DND-41 (cell line): ENCODE results near the gene RFTN1.

Source experiments
- ATAC-seq: fragments of 200-7000 bp; cut with Tn5 transposase; 3 replicates; pipeline ENCODE4 v1.9.1; 2021; ENCODE audit warnings: low read depth; ENCODE audit not compliant: insufficient read depth
- DNase-seq: peaks from one replicate; pipeline ENCODE4 v3.0.0-alpha.2; 2020
- H2AFZ ChIP-seq: 2 replicates; pipeline ENCODE4 v1.6.0; 2012; ENCODE audit warnings: low read depth, low read length
- H3K27ac ChIP-seq: 2 replicates; pipeline ENCODE4 v1.5.1; 2012; ENCODE audit warnings: low read length, inconsistent platforms
- H3K27me3 ChIP-seq: fragments of 200-600 bp; sonication (generic); 2 replicates; pipeline ENCODE4 v1.6.0; 2012; ENCODE audit warnings: low read length, mild to moderate bottlenecking, inconsistent platforms; ENCODE audit not compliant: insufficient read depth, poor library complexity
- H3K36me3 ChIP-seq: 2 replicates; pipeline ENCODE4 v1.5.1; 2012; ENCODE audit warnings: low read length, inconsistent platforms; ENCODE audit not compliant: insufficient read depth
- H3K4me1 ChIP-seq: 2 replicates; pipeline ENCODE4 v1.5.1; 2012; ENCODE audit warnings: mild to moderate bottlenecking, low read length; ENCODE audit not compliant: insufficient read depth
- H3K4me2 ChIP-seq: 2 replicates; pipeline ENCODE4 v1.6.0; 2012; ENCODE audit warnings: mild to moderate bottlenecking, moderate library complexity, low read length, inconsistent platforms; ENCODE audit not compliant: insufficient read depth
- H3K4me3 ChIP-seq, 2 experiments: fragments of 200-600 bp in 1 of 2; shearing (Covaris generic) in 1 of 2; 2 replicates each; pipeline ENCODE4 v1.5.1; 2012 to 2016; ENCODE audit warnings: inconsistent platforms in 2 of 2, low read length in 2 of 2, mild to moderate bottlenecking in 2 of 2, low read depth in 1 of 2, moderate library complexity in 1 of 2
- H3K79me2 ChIP-seq: 2 replicates; pipeline ENCODE4 v1.6.0; 2012; ENCODE audit warnings: low read length, inconsistent platforms; ENCODE audit not compliant: insufficient read depth
- H3K9ac ChIP-seq: 2 replicates; pipeline ENCODE4 v1.6.0; 2012; ENCODE audit warnings: low read depth, mild to moderate bottlenecking, inconsistent platforms, low read length, moderate library complexity
- H3K9me3 ChIP-seq: 2 replicates; pipeline ENCODE4 v1.5.1; 2012; ENCODE audit warnings: low read length, moderate library complexity, mild to moderate bottlenecking, inconsistent platforms; ENCODE audit not compliant: insufficient read depth, severe bottlenecking
- H4K20me1 ChIP-seq: 2 replicates; pipeline ENCODE4 v1.6.0; 2012; ENCODE audit warnings: low read length; ENCODE audit not compliant: insufficient read depth
- CTCF ChIP-seq: IDR thresholded peaks from 2 replicates; pipeline ENCODE4 v1.5.1; 2012; ENCODE audit warnings: borderline replicate concordance, low read length, moderate library complexity, mild to moderate bottlenecking; ENCODE audit not compliant: poor library complexity, severe bottlenecking; ENCODE audit errors: extremely low read depth
- EZH2 ChIP-seq: IDR thresholded peaks from 3 replicates; pipeline ENCODE4 v1.6.1; 2012; ENCODE audit warnings: borderline replicate concordance, low read depth, mild to moderate bottlenecking, moderate library complexity, low read length, inconsistent platforms; ENCODE audit not compliant: severe bottlenecking

Gene RFTN1

GRCh38 chr3:16404349-16404895 is 109.1 kb downstream of the RFTN1 start:
- H4K20me1 ChIP-seq: peaks cover 3% of the 10 kb centered on the region
- ATAC-seq: peak; percentile 37; the same call in 1 of the 3 replicates
- H3K9ac ChIP-seq: no peak overlapping the region
- TF ChIP-seq EZH2 (no peak), CTCF (no peak)
- H3K27ac ChIP-seq: peak overlapping the region; percentile 21; the same call in 1 of the 2 replicates
- no peaks in the 10 kb centered on the region for H3K27me3 ChIP-seq
- H3K4me3 ChIP-seq: no peak overlapping the region
- H3K4me2 ChIP-seq: no peak overlapping the region
- H3K9me3 ChIP-seq: no peaks in the 10 kb centered on the region
- no peak overlapping the region for H2AFZ ChIP-seq
- peaks cover 61% of the 10 kb centered on the region for H3K36me3 ChIP-seq
- H3K4me1 ChIP-seq: no peaks in the 10 kb centered on the region
- peaks cover 16% of the 10 kb centered on the region for H3K79me2 ChIP-seq
- DNase-seq: no peak

GRCh38 chr3:16402451-16402850 is 111.0 kb downstream of the RFTN1 start:
- Histone ChIP-seq H3K9me3 (no peaks in the 10 kb centered on the region), H2AFZ (no peak overlapping the region), H3K27ac (no peak overlapping the region), H3K79me2 (peaks cover 20% of the 10 kb centered on the region), H3K36me3 (peaks cover 50% of the 10 kb centered on the region), H3K27me3 (no peaks in the 10 kb centered on the region), H3K9ac (no peak overlapping the region), H3K4me2 (no peak overlapping the region), H3K4me1 (no peaks in the 10 kb centered on the region), H3K4me3 (no peak overlapping the region), H4K20me1 (peaks cover 3% of the 10 kb centered on the region)
- DNase-seq (no peak), ATAC-seq (no peak)
- TF ChIP-seq EZH2 (no peak), CTCF (no peak)

- peaks cover 20% of the 10 kb centered on the region for H3K79me2 ChIP-seq
These were observed 112.2 kb downstream of the RFTN1 start for GRCh38 chr3:16401273-16401672.

More at GRCh38 chr3:16401273-16401672, 112.2 kb downstream of the RFTN1 start:
- H2AFZ ChIP-seq: no peak overlapping the region
- no peak for DNase-seq
- ATAC-seq: no peak
- no peak for TF ChIP-seq CTCF
- TF ChIP-seq EZH2: no peak
- H3K27me3 ChIP-seq: no peaks in the 10 kb centered on the region
- no peak overlapping the region for H3K27ac ChIP-seq
- no peak overlapping the region for H3K4me2 ChIP-seq
- H4K20me1 ChIP-seq: peaks cover 3% of the 10 kb centered on the region
- no peaks in the 10 kb centered on the region for H3K4me1 ChIP-seq
- H3K36me3 ChIP-seq: peaks cover 44% of the 10 kb centered on the region
- H3K4me3 ChIP-seq: no peak overlapping the region
- no peak overlapping the region for H3K9ac ChIP-seq
- H3K9me3 ChIP-seq: no peaks in the 10 kb centered on the region
